WERI-Rb-1 (cell line): ENCODE data around the gene CD46.
"Not testable (repeated sequence)": the region's sequence is repeated elsewhere in the genome, so short reads cannot be mapped to it uniquely, and the experiment has no call there.

ENCODE experiments used
- DNase-seq: peaks from one replicate; pipeline ENCODE4 v3.0.0-alpha.2; 2020
- H3K27ac ChIP-seq: fragments of 250-450 bp; sonication (Bioruptor Pico); 2 replicates; pipeline ENCODE4 v1.5.1; 2020; ENCODE audit warnings: mild to moderate bottlenecking, moderate library complexity
- H3K27me3 ChIP-seq: fragments of 250-450 bp; sonication (Bioruptor Pico); 2 replicates; pipeline ENCODE4 v1.5.1; 2021; ENCODE audit warnings: mild to moderate bottlenecking, low read depth, moderate library complexity; ENCODE audit not compliant: insufficient read depth, severe bottlenecking
- H3K36me3 ChIP-seq: fragments of 250-450 bp; sonication (Bioruptor Pico); 2 replicates; pipeline ENCODE4 v1.5.1; 2020; ENCODE audit warnings: mild to moderate bottlenecking, moderate library complexity
- H3K4me3 ChIP-seq: 2 replicates; pipeline ENCODE4 v1.5.1; 2011; ENCODE audit warnings: low read depth, mild to moderate bottlenecking, control low read depth, low read length
- H3K9me3 ChIP-seq: fragments of 250-450 bp; sonication (Bioruptor Pico); 2 replicates; pipeline ENCODE4 v1.5.1; 2021; ENCODE audit warnings: mild to moderate bottlenecking, moderate library complexity; ENCODE audit not compliant: severe bottlenecking
- CTCF ChIP-seq: IDR thresholded peaks from 2 replicates; pipeline ENCODE4 v1.5.1; 2011; ENCODE audit warnings: low read depth, mild to moderate bottlenecking, control low read depth, inconsistent platforms, low read length

The CD46 gene

GRCh38 chr1:207745285-207745684, 6.6 kb upstream of the CD46 start:
- no peak overlapping the region for H3K27ac ChIP-seq
- no peak for DNase-seq
- no peaks in the 10 kb centered on the region for H3K36me3 ChIP-seq
- no peak for TF ChIP-seq CTCF
- peaks cover 10% of the 10 kb centered on the region for H3K9me3 ChIP-seq
- no peak overlapping the region for H3K4me3 ChIP-seq
- no peaks in the 10 kb centered on the region for H3K27me3 ChIP-seq

- Histone ChIP-seq H3K27ac (no peak overlapping the region), H3K27me3 (no peaks in the 10 kb centered on the region), H3K36me3 (no peaks in the 10 kb centered on the region), H3K4me3 (no peak overlapping the region), H3K9me3 (peaks cover 5% of the 10 kb centered on the region)
- TF ChIP-seq CTCF: no peak
- no peak for DNase-seq
Observed at GRCh38 chr1:207745839-207746767, 5.8 kb upstream of the CD46 start.

- Histone ChIP-seq H3K27me3 (no peaks in the 10 kb centered on the region), H3K36me3 (peaks cover 4% of the 10 kb centered on the region), H3K4me3 (no peak overlapping the region), H3K9me3 (no peaks in the 10 kb centered on the region), H3K27ac (no peak overlapping the region)
- TF ChIP-seq CTCF: no peak
- DNase-seq: no peak
Observed at GRCh38 chr1:207747627-207748492, 4.0 kb upstream of the CD46 start.

DNA sequence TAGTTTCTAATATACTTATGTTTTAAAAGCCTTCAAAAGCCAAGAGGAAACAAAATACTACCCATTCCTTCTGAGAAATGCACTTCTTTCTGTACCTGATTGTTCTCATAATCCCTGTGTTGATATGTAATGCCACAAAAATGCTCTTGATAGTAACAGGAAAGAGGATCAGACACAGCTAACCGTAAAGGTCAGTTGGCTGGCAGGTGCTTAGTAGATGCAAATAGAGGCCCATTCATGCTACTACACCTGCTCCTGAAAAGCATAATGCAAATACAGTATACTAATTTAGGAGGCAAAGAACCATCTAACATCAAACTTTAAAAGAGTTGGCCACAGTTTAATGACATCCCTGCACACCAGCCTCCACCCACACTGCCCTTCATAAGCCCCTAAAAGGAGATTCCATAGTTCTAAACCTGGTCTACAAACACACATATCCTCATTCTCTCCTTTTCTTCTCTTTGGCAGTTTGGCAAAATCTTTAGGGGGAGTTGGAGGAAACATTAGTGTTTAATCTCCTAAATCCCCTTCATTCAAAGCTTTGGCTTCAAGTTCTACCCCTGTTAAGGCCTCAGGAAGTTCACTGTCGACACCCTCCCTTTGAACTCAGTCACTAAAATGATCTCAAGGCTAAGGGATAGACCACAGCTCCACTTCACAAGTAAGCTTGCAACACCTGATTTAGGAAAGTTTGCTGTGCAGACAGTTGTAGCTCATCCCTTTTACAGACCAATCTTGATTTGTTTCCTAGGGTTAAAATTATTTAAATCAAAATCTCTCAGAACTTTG, 2.9 kb upstream of the CD46 start:
- peaks cover 4% of the 10 kb centered on the region for H3K36me3 ChIP-seq
- TF ChIP-seq CTCF: no peak
- H3K27me3 ChIP-seq: no peaks in the 10 kb centered on the region
- no peak overlapping the region for H3K27ac ChIP-seq
- H3K9me3 ChIP-seq: no peaks in the 10 kb centered on the region
- no peak for DNase-seq
- no peak overlapping the region for H3K4me3 ChIP-seq

- no peak for DNase-seq
- H3K9me3 ChIP-seq: no peaks in the 10 kb centered on the region
- peaks cover 4% of the 10 kb centered on the region for H3K36me3 ChIP-seq
- no peak for TF ChIP-seq CTCF
- peak overlapping the region; percentile 50 for H3K4me3 ChIP-seq
- H3K27me3 ChIP-seq: no peaks in the 10 kb centered on the region
- peak overlapping the region; percentile 83; the same call in 1 of the 2 replicates for H3K27ac ChIP-seq
Observed at GRCh38 chr1:207750631-207751305, 1.1 kb upstream of the CD46 start.

GRCh38 chr1:207751463-207751789, 428 bp upstream of the CD46 start:
- not testable (repeated sequence) for H3K9me3 ChIP-seq, H3K36me3 ChIP-seq, DNase-seq, H3K27me3 ChIP-seq
- Histone ChIP-seq H3K4me3 (peak overlapping the region; percentile 50), H3K27ac (peak overlapping the region; percentile 83)
